ENCODE measurements around the gene AMFR. TPM values are rescaled to one million over a fixed set of nuclear protein-coding genes. Genes with fewer than 3 reads are reported as not detected.
A peak's percentile ranks its signal among the peaks of the same experiment; 100 is the strongest.

AMFR gene
- total and polyA plus RNA-seq, 2 of the 8 experiments (the other 6 are each of a cell fraction or from before 2014, with no cell fraction given): 18.6 to 21.7 TPM

GRCh38 chr16:56331915-56332314, 93.4 kb downstream of the AMFR start:
- H2BK5ac ChIP-seq (ENCODE audit: low read depth, low read length): no peak overlapping the region
- CTCF ChIA-PET (ENCODE audit: partially characterized antibody): interaction anchor here (0.6 to 7.9 kb wide), 10 partner anchors 9 to 623 kb away, joined by 3 to 61 read pairs (median 4); no protein-coding TSS in a partner anchor
- WGBS, 2 experiments (ENCODE audit: extremely low coverage in 1 of 2, insufficient coverage in 1 of 2, insufficient read length in 1 of 2, insufficient replicate concordance in 2 of 2, low coverage in 1 of 2, low lambda C conversion rate in 2 of 2, missing lambda C conversion rate in 1 of 2): 93% methylated on average over 8 of the region's 8 CpGs; no CpG with 5 or more reads in 1 of the 2 experiments
- no peak overlapping the region for H4K91ac ChIP-seq (replicated peaks; ENCODE audit: insufficient read length, low read length)
- H2AFZ ChIP-seq (ENCODE audit: low read length): no peak overlapping the region
- H4K8ac ChIP-seq (ENCODE audit: extremely low read depth, insufficient read depth, low read length): peak overlapping the region; percentile 65
- H3K56ac ChIP-seq (replicated peaks; ENCODE audit: insufficient read length, low read depth, low read length): no peak overlapping the region
- no peak overlapping the region for H3K4me2 ChIP-seq (ENCODE audit: insufficient read depth in 1 of 2, low read depth in 2 of 2, low read length in 2 of 2)
- TF ChIP-seq TEAD4 (IDR thresholded peaks at IDR 0.05; ENCODE audit: low read depth, low read length): no peak
- no peak for TF ChIP-seq TAF7 (optimal IDR thresholded peaks at IDR 0.05; ENCODE audit: borderline replicate concordance, low read depth, low read length)
- no peak for TF ChIP-seq RFX5 (IDR thresholded peaks at IDR 0.05; ENCODE audit: borderline replicate concordance, low read depth, low read length)
- TF ChIP-seq RAD21 (IDR thresholded peaks at IDR 0.05 in 1 of 2, conservative IDR thresholded peaks at IDR 0.05 in 1 of 2; ENCODE audit: low read depth in 2 of 2, low read length in 2 of 2): no peak
- TF ChIP-seq GTF2F1 (IDR thresholded peaks at IDR 0.05; ENCODE audit: borderline replicate concordance, low read depth, low read length): no peak
- no peak for TF ChIP-seq PHF8 (conservative IDR thresholded peaks at IDR 0.05; ENCODE audit: low read depth, low read length)
- TF ChIP-seq POLR2A (IDR thresholded peaks at IDR 0.05; ENCODE audit: control extremely low read depth in 1 of 2, low read depth in 2 of 2, low read length in 2 of 2): no peak
- no peak for TF ChIP-seq POU5F1 (IDR thresholded peaks at IDR 0.05; ENCODE audit: low read depth, low read length)
- no peak for TF ChIP-seq MAX (IDR thresholded peaks at IDR 0.05)
- no peak for TF ChIP-seq SRF (IDR thresholded peaks at IDR 0.05; ENCODE audit: low read depth, low read length)
- H3K23me2 ChIP-seq (ENCODE audit: low read depth, low read length): no peaks in the 10 kb centered on the region
- POLR2A ChIA-PET (ENCODE audit: partially characterized antibody): interaction anchor here (1.2 kb wide), 1 partner anchor 141 kb away, joined by 4 read pairs; the partner anchor contains the start of gene GNAO1
- no peaks in the 10 kb centered on the region for H3K4me1 ChIP-seq (replicated peaks in 1 of 4; ENCODE audit: control insufficient read depth in 3 of 4, insufficient read depth in 4 of 4, low read length in 3 of 4)
- DNase-seq (ENCODE audit: low read depth in 1 of 2, low spot score in 2 of 2): no peak
- H3K4me3 ChIP-seq (ENCODE audit: extremely low read depth in 1 of 4, insufficient read depth in 2 of 4, low read depth in 3 of 4, low read length in 4 of 4): no peak overlapping the region
- H4K20me1 ChIP-seq (replicated peaks in 1 of 2; ENCODE audit: control insufficient read depth in 1 of 2, insufficient read depth in 2 of 2, low read length in 2 of 2): peaks cover 0 to 1% of the 10 kb centered on the region in 2 experiments
- no peak overlapping the region for H3K23ac ChIP-seq (ENCODE audit: insufficient read length)
- H2BK120ac ChIP-seq (replicated peaks; ENCODE audit: low read depth, low read length): no peak overlapping the region
- no peak overlapping the region for H2BK20ac ChIP-seq (ENCODE audit: low read length)
- no peak overlapping the region for H2BK12ac ChIP-seq (ENCODE audit: low read depth, low read length)
- H4K5ac ChIP-seq (ENCODE audit: insufficient read length, low read depth, low read length): no peak overlapping the region
- no peak overlapping the region for H3K14ac ChIP-seq (ENCODE audit: insufficient read length)
- no peak overlapping the region for H3K18ac ChIP-seq (ENCODE audit: extremely low read depth, low read length)
- no peak overlapping the region for H3K27ac ChIP-seq (ENCODE audit: low read depth, low read length)
- H3K27me3 ChIP-seq (replicated peaks in 1 of 4; ENCODE audit: control insufficient read depth in 3 of 4, extremely low read depth in 1 of 4, insufficient read depth in 3 of 4, low read length in 3 of 4): no peaks in the 10 kb centered on the region
- no peak overlapping the region for H2AK5ac ChIP-seq (ENCODE audit: low read depth, low read length)
- H3K79me2 ChIP-seq (ENCODE audit: control insufficient read depth in 1 of 2, insufficient read depth in 2 of 2, low read length in 2 of 2): no peaks in the 10 kb centered on the region
- H3K4ac ChIP-seq (replicated peaks; ENCODE audit: insufficient read length, low read depth, low read length): no peak overlapping the region
- no peaks in the 10 kb centered on the region for H3K79me1 ChIP-seq (ENCODE audit: low read depth, low read length)
- H3K36me3 ChIP-seq (ENCODE audit: control insufficient read depth in 2 of 4, insufficient read depth in 4 of 4, low read length in 3 of 4): no peaks in the 10 kb centered on the region
- no peak overlapping the region for H2BK15ac ChIP-seq (ENCODE audit: low read length)
- FAIRE-seq: no peak
- no peak overlapping the region for H3K9ac ChIP-seq (replicated peaks in 1 of 4; ENCODE audit: extremely low read depth in 1 of 4, low read depth in 3 of 4, low read length in 3 of 4)
- no peaks in the 10 kb centered on the region for H3K9me3 ChIP-seq (ENCODE audit: insufficient read depth in 2 of 2, low read depth in 1 of 2, low read length in 1 of 2)
